Pons (tissue), 1 donor: ENCODE data around the gene FARS2.
A peak's percentile ranks its signal among the peaks of the same experiment; 100 is the strongest.
"Not testable (repeated sequence)": the region's sequence is repeated elsewhere in the genome, so short reads cannot be mapped to it uniquely, and the experiment has no call there.

Source experiments
- DNase-seq: peaks from one replicate; pipeline ENCODE4 v3.0.0-alpha.2; 2016; ENCODE audit warnings: low spot score

FARS2 gene

DNA sequence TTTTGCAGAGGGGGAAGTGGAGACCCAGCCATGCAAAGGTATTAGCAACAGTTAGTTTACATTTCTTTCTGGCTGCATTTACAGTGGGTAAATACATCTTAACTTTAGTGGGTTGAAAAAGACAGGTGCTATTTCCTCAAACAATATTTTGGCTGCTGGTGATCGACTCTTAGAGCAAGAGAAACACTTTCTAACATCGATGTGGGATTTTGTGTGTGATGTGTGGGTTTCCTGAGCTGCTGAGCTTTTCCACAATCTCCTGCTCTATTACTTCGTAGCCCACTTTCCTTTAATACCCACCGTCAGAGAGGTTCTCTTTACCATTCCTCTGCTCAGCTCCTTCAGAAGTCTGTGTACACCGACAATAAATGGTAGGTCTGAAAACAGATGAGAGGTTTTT, 406.4 kb downstream of the FARS2 start:
- no peak for DNase-seq

DNA sequence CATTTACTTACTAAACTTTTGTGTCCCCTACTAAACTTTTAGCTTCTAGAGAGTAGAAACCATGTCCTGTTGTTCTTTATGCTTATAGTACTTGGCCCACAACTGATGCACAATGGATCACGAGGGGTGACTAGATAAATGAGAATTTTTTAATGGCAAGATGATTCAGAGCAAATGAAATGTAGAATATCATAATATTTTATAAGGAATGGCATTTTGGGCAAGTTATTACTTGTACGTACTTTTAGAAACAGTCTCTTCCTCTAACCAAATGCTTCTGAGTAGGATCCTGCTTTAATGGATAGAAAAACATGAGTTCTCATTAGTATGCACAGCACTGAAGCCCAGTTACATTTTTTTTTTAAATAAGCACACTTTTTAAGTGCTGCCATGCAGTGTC, 409.1 kb downstream of the FARS2 start:
- DNase-seq, result no peak

GRCh38 chr6:5670811-5671561, 409.7 kb downstream of the FARS2 start:
- peak; percentile 70 for DNase-seq

DNA sequence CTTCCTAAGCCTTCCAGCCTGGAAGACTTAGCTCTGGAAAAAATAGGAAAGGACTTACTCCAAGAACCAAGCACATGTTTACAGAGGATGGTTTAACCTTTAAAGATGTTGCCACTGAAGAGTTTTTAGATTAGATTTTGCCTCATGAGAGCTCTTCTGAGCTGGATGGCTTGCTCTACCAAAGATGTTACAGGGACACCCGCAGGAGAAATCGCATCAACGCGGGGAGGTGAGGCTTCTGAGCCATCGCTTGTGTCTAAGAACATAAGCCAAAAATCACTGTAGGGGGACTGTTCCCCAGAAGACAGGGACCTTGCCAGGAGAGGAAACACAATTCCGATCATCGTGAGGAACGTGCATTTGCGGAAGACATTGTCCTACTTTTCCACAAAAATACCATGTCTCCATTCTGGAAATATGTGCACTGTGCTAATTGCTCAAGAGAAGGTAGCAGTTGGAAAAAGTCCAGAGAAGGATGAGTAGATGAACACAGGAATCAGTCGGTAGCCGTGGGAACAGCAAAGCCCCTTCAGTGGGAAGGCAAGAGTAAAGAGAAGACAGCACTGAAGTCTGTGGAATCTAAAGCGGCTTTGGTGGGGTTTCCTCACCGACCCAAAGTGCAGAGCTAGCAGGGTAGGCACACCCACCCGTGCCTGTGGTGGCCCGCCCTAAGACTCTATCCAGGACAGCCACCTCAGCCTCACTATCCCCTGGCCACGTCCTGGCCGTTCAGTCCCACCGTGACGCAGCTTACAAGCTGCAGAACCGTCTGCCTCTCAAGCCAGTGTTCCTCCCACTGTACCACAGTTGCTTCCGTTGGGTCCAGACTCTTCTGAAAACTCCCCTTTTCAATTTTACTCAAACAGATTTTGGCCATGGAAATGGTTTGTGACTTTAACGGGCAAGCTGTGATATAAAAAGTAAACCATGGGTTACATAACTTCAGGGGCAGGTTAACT, 410.6 kb downstream of the FARS2 start:
- no peak for DNase-seq

GRCh38 chr6:5672581-5673011, 411.3 kb downstream of the FARS2 start:
- peak; percentile 36 for DNase-seq

DNA sequence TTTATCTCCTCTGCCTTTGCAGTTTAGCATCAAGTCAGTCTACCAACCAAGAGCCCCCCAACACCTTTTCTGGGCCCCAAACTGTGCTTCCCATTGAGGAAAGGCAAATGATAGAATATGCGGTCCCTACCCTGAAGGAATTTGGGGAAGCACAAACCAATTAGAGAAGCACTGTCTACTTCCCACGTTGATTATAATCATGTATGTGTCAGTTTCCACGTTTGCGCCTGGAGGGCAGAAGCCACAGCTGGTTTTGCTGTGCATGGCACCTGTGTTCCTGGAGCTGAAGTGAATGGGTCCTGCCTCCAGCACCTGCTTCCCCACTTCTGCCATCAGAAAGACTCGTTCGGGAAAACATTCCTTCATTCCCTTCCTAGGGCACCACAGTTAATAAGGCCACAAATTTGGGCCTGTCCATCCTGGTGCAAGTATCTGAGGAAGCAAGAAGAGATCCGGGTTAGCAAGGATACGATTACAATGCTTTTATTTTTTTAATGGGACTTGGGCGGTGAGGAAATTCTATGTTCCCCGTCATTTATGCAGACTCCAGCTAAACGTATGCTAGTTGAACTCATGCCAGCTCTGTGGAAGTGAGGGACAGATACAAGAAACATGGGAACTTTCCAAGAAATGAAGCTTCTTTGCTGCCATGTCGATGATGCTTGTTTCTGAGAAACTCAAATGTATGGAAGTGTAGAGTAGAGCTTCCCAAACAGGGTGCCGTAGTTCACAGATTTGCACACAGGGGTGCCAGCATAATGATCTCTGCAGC, 411.9 kb downstream of the FARS2 start:
- DNase-seq, result no peak

DNA sequence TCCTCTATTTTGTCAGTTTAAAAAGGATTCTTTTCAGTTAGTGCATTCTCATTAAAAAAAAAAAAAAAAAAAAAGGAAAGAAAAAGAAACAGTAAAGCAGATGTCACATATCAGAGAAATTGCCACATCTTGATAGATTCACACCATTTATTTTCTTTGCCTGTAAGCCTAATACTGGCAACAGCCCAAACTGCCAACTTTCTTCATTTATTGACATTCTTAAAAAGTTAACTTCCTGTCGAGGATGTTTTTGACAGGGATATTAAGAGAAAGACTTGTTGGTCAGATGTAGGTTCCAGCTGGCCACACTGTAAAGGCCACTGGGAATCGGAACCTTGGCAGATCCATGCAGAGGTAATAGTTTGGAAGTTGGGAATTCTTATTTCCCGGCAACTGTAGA, 412.8 kb downstream of the FARS2 start:
- DNase-seq, result no peak

DNA sequence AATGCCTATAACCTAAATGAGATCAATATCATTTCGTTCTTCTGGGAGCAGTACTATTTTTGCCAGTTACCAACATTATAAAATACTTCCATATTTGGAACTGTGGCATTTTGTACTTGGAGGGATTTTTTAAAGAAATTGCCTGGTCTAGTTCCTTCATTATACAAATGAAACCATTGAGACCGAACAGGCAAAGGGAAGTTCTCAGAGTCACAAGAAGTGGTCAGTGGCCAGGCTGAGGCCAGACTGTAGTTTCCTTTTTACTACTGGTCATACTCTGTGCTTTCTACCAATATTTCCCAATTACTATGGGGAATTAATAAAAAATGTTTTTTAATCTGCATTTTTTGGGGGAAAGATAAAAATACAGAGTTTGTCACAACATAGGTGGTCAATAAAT, 413.4 kb downstream of the FARS2 start:
- peak; percentile 70 for DNase-seq

GRCh38 chr6:5676701-5677100, 415.4 kb downstream of the FARS2 start:
- no peak for DNase-seq

GRCh38 chr6:5677219-5678000, 416.1 kb downstream of the FARS2 start:
- DNase-seq, result no peak

DNA sequence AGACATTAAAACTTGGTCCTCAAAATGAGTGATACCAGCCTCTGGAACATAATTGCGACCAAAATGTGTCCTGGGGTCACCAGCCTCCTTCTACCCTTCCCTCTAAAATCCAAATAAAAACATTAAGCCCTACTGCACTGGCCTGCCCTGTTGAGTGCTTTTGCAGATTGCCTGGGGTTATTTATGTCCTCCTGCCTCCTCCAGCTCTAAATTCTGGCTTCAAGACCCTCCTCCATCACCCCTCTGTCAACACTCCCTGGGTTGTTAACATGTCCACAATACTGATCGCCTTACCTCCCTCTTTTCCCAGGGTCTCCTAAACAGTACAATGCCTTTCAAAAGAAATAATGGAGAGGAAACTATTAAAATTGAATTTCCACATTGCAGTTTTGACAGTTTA, 418.0 kb downstream of the FARS2 start:
- DNase-seq, result no peak

DNA sequence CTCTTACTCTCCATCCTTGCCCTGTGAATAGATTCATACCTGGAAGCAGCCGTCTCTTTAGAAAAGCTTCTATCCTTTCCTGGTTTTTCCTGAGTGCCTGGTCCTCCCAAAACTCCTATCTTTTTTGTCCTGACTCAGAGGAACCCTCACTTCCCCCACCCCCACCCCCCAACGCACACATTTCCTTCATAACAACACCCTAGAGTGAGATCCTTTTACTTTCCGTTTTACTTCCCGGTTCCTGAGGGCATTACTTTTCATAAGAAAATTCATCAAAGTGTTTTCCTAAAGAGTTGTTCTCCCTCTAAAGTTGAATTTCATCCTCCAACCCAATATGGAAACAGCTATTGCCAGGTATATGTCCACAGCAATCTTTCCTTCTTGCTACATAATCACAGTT, 418.4 kb downstream of the FARS2 start:
- DNase-seq, result no peak

DNA sequence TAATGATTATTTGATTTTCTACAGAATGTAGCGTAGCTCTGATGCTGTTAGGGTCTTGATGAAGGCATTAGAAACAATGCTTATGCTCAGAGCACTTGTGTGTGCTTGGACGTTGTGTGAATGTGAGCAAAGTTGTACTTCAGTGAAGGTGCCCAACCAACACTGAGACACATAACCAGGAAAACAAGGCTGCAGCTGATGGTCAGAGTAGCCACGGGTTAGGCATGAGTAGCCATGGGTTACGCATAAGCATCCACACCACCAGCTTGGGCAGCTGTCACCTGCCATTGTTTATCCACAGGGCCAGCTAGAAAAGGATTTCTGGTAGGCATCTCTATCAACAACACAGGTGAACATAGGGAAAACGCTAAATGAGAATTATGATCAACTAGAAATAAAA, 418.8 kb downstream of the FARS2 start:
- DNase-seq, result no peak

GRCh38 chr6:5681480-5681879, 420.2 kb downstream of the FARS2 start:
- no peak for DNase-seq

DNA sequence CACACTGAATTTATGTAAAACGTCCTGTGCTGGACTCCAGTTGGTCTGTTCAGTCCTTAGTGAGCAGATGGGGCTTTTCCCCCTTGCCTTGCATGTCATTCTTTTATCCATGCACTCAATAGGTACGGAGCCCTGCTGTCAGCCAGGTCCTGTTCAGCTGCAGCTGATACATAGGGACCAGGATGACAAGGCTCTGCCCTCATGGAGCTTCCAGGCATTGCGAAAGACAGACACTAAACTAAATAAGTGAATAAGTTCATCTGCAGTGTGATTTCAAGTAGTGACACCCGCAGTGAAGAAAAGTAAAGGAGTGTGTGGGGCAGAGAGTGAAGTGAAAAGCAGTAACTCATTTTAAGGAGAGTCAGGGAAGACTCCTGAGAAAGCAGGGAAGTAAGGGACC, 421.2 kb downstream of the FARS2 start:
- DNase-seq, result no peak

- not testable (repeated sequence) for DNase-seq
Observed at GRCh38 chr6:5683747-5684146, 422.4 kb downstream of the FARS2 start.

- DNase-seq, result no peak
Observed at GRCh38 chr6:5684320-5685053, 423.2 kb downstream of the FARS2 start.

DNA sequence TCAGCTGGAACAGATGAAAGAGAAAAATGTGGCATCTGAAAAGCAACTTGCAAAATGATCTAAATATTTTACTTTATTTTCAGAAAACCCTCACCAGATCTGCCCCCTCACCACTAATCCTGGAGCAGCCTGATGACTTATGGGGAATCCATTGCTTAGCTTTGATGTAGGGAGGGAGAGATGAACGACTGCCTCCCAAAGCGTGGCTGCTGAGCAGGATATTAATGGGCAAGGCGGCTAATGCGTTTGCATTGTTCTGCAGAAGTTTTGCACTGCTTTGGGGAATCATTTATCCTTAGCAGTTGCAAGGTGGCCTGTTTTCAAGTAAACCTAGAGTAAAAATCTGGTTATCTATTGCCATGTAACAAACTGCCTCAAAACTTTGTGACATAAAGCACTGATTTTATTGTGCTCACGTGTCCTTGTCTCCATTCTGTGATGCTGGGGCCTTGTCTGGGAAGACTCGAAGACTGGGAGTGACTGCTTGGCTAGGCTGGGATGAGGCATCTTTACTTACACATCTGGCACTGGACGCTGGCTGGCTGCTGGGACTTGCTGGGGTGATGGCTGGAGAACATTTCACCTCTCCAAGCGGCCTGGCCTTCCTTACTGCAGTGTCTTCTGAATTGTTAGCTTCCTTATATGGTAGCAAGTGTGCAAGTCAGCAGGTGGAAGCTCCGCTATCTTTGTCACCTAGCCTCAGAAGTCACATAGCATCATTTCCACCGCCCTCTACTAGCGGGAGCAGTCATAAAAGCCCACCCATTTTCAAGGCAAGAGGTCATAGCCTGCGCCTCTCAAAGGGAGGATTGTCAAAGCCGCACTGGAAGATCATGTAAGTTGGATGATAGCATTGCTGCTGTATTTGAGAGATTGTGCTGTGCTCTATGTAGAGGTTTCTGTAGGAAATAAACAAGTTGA, 432.2 kb downstream of the FARS2 start:
- DNase-seq, result no peak
